GM19455 (cell line): ENCODE data around the gene NDRG2.
A peak's percentile ranks its signal among the peaks of the same experiment; 100 is the strongest.

Experiments used
- ATAC-seq: cut with Tn5 transposase; IDR thresholded peaks from one replicate; pipeline ENCODE4 v1.9.1; 2021; ENCODE audit not compliant: unreplicated experiment

Gene NDRG2

DNA sequence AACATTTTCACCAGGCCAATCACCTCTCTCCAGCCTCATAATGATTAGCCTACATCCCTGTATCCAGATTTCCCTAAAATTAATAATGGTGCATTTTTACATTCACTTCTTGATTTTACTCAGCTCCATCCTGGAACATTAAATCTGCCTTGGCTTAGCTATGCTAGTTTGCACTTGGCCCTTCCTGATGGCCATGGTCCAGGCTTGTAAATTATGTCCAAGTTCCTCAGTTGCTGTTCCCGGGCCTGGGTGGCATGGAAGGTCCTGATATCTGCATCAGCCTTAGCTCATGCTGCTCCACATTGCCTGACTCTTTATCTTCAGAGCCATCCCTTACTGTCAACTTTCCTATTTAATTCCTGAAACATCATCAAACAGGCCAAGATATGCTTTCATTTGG lies 46.2 kb downstream of the NDRG2 start:
- no peak for ATAC-seq

DNA sequence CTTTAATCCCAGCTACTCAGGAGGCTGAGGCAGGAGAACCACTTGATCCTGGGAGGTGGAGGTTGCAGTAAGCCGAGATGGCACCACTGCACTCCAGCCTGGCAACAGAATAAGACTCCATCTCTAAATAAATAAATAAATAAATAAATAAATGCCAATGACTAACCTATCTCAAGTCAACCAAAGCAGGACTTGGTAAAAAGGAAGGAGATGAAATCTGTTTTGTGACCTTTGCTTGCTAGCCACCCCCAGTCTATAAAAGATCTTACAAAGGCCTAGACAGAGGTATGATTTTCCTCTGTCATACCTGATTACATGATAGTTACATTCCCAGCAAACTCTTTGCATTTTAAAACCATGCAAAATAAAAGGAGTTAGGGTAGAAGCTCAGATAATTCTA lies 48.6 kb downstream of the NDRG2 start:
- no peak for ATAC-seq

DNA sequence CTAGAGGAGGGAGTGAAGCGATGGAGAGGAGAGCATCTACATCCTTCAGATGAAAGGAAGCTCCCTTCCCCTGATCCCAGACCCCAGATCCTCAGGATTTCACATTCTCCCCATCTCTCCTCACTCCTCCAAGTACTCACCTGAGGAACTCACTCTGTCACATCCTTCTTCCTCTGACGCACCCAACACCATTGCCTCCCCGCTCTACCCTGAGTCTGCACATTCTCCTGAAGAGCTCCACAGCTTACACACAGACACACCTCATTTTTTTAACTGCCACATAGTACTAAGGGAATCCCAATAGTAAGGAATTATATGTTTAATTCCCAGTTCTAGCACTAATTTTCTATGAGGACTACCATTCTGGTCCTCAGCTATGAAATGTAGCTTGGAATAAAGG lies 51.4 kb downstream of the NDRG2 start:
- ATAC-seq = no peak

DNA sequence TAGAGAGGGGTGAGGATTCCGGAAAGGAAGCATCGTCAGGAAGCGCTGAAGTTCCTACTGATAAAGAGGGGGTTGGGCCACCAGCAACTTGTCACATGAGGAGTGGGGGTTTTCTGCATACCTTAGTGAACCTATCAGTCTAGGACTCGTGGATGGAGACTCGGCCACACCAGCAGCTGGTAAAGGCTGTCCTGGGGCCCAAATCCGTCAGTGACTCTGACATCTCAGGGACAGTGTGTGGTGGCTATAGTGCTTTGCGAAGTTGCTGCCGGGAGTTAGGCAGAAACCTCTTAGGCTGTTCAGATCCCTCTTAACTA lies 53.2 kb downstream of the NDRG2 start:
- peak; percentile 15 for ATAC-seq

DNA sequence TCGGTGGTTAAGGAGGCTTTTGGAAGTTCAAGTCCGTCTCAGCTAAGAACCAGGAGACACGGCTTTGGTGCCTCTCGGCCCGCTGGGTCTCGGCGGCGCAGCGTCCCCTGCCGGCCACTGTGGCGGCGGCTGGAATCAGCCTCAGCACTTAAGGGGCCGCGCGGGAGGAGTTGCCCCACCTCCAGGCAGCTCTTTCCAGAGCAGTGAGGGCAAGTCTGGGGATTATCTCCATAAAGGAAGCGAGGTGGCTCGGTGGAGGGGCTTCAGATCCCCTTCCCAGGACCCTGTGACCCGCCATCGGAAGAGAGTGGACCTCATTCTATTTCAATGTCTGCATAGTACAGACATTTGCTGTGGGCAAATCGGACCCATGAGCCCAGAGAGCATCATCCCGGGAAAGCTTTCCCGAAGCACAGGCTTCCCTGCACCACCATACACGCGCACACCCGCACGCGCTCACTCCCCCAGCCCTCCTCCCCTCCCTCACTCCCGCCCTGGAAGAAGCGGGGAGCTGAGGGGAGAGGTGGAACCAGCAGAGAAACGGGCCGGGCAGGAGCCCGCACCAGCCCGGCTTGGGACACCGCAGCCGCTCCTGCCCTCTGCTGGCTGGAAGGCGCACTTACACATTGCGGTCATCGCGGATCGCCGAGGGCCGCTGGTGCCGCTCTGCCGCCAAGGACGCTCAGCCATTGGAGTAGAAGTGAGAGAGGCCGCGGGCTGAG lies 53.7 kb downstream of the NDRG2 start:
- ATAC-seq = peak; percentile 92

- ATAC-seq = no peak
Measured at GRCh38 chr14:20970647-20970982, 54.2 kb downstream of the NDRG2 start.

- ATAC-seq = no peak
Measured at GRCh38 chr14:20969336-20969735, 55.5 kb downstream of the NDRG2 start.
